GM19324 (cell line): ENCODE measurements around the gene ADAMTS17.

ENCODE experiments used
- ATAC-seq: cut with Tn5 transposase; IDR thresholded peaks from one replicate; pipeline ENCODE4 v1.9.1; 2021; ENCODE audit warnings: mild to moderate bottlenecking, moderate library complexity; ENCODE audit not compliant: unreplicated experiment, low FRiP score

Gene ADAMTS17

DNA sequence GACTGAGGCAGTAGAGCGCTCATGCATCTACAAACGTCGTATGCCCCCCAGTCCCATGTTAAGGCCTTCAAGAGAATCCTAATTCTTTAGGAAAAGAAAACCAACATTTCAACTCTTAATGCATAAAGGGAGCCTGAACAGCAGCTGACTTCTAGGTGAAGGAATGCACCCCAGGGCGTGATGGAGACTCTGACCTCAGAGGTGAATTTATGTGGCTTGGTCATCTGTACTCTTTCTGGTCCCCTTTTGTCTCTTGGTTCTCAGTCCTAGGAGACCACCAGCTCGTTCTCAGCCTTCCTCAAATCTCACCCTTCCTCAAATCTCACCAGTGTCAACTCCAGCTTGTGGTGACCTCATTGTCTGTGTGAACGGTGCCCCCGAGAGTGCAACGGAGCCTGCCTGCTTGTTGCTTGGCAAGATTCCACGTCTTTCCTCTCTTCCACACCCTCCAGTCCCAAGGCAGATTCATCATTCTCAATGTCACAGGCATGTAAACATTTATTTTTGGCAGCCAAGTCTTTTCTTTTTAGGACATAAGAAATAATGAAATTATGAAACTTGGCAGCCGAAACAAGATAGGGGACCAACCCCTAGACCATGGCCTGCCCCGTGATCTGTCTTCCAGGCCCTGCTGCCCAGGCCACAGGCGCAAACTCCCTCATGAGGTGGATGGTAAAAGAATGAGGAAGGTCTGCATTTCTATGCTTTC, 166.2 kb downstream of the ADAMTS17 start:
- ATAC-seq: no peak

DNA sequence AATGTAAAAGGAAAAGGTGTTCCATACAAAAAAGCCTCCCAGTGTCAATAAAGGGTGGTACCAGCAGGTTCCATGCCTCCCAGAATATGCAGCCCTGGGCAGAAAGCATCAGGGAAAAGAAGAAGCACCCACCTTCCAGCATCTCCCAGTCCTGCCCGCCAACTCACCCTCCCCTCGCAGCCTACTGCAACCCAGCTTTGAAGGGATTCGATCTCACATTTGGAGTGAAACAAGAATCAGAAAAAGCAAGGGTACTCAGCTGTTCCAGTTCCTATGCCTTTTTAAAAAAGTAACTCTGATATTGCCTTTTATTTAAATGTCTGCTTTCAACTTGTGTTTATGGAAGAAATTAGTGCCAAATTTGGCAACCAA, 166.9 kb downstream of the ADAMTS17 start:
- no peak for ATAC-seq

DNA sequence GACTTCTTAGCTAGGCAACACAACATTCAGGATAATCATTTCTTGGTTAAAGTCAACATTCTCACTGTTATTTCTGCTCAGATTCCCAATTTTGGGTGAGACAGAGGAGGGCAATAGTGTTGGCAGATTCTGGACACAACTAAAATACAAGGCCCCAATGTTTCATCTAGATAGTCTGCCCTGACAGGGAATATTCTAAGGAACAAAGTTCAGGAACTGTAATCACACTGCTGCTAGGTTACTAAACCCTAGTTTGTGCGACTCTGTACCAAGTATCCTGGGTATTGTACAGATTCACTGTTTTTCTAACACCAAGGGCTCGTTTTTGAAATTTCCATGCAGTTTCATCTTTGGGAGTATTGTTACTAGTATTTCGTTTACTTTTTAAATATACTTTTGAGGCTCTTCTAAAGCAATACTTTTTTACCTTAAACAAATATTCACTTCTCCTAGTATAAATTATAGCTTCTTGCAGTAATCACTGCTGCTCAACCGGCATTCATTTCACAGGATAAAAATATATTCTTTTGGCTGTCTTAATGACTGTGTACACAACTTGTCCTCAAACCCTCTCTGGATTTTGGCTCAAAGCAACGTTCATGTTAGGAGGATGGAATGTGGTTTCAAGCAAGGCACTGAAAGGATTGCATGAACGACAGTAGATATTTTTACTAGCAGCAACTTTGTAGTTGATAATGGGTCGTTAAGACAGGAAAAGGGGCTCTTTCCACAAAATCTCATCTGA, 167.4 kb downstream of the ADAMTS17 start:
- ATAC-seq: no peak

DNA sequence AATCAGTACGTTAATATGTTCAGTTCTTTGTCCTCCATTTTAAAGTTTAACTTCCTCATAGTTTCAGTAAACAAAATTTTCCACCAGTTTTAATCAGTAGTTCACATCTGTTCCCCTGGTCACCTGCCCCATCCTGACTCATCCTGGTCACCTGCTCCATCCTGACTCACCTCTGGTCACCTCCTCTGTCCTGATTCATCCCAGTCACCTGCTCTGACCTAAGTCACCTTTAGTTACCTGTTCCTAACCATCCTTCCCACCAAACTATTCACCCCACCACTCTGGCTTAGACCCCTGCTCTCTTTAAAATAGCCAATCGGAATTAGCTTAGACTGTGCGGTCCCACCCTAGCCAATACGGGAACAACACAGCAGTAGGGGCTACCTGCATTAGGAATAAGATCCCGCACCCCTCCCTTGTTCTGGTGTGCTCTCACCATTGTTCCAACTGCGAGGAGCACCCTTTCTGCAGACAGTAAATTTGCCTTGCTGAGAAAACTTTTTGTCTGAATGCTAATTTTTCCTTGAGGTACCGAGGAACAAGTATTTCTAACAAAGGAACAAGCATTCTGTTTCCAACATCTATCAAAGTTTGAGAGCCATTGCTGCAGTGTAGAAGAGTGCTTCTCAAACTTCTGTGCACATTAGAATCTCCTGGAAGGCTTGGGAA, 169.3 kb downstream of the ADAMTS17 start:
- no peak for ATAC-seq

DNA sequence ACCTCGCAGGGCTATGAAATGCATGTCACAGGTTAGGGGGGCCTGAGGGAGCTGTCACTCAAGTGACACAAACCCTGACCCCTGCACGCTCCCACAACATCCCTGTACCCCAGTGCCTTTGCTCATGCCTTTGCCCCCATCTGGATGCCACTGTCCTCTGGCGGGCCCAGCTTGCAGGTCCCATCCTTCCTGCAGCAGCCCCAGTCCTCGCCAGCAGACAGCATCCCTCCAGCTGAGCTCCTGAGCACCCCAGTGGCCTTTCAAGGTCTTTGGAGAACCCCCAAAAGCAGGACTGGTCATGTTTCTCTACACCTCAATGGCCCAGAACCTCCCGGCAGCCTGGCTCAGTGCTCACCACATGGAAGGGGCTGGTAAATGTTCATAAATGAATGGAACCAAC, 170.4 kb downstream of the ADAMTS17 start:
- ATAC-seq: no peak

DNA sequence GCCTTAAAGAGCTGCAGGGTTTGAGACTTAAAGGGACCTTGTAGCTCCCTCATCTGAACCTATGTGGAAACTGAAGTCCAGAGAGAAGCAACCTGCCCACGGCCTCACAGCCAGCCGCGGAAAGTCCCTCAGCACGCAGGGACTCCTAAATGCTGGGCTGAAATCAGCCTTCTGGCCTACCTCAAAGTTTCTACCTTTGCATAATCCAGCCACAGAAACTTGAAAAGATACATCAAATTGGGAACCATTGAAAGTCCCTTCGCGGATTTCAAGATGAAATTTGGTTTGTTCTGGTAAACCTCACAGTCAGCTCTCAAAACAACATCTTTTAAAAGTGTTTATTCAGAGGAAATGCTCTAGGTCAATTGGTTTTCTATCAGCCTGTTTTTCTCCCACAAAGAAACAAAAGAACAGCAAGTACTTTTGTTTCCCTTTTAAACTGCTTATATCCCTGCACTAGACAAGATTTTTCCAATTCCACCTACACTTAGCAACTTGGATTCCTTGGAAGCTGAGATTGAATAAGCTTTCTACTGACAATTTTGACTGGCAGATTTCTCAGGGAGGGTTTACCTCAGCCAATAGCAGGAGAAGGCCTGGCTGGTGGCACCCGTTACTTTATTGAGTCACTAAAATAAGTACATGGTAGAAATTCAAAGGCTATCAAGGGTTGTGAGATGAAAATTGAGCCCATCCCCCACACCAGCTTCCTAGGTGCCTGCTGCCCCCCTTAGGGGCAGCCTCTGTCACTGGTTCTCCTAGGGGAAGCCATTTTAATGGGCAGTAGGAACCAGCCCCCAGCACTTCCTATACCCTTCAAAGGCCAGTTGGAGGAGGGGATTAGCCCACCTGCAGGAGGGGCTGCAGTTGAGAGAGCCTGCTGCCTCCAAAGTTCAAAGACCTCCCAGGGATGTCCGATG, 171.2 kb downstream of the ADAMTS17 start:
- no peak for ATAC-seq

DNA sequence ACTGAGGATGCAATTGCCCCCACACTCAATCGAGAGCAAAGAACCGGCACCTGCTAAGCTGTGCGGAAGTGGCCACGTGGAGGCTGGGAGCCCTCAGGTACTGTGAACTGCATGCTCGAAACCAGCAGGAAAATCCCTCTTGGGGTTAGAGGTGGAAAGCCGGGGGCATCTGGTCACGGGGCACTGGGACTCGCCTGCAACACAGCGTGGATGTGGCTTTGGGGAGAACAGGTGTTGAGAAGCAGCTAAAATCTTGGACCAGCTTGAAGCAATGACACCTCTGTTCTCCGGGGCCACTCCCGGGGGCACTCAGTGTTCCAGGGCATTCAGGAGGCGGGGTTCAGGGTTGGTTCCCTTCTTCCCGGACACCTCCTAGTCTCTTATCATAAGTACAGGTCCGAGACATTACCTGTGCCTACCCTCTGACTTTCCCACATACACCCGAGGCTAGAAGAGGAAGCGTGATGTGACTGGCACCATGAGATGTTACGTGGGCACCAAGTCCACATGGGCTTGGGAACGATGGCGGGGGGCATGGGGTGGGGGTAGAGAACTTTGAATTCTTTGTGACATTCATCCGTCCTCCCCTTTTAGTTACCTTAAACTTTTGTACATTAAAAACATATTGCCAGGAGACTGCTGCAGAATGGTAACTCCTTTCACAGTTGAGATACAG, 172.0 kb downstream of the ADAMTS17 start:
- ATAC-seq: no peak

DNA sequence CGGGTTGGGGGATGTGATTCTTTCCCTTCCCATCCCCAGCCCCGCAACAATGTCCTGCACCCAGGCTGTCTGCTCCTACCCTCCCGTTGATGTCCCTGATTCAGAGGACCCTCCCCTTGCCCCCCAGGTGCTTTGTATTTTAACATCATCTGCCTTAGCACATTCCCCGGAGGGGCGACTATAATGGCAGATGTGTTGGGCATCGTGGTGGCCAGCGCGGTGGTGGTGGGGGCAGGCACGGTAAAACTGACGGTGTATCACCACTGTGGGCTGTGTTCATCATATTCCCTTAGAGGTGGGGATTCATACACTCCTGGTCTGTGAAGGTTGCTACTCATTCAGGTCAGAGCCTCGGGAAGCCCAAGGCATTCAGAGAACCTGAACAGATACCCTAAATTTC, 173.0 kb downstream of the ADAMTS17 start:
- no peak for ATAC-seq

DNA sequence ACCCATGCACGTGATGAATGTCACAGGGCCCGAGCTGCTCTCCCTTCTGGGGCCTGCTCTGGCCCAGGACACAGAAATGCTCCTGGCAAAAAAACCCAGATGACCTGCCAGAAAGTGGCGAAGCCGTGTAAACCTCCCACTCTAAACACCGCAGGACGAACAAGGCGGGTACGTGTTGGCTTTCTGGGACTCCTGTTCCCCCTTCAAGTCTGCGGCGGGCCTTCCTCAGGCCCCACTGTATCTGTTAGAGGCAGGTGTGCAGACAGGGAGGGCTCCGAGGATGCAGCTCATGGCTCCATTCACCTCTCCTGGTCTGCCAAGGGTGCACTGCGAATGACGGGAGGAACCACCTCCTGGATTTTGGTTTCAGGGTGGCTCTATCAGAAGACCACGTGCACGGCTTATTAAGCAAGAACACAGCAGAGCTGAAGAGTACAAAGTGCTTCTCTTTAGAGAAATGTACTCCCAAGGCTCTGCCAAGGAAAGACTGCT, 173.8 kb downstream of the ADAMTS17 start:
- no peak for ATAC-seq

DNA sequence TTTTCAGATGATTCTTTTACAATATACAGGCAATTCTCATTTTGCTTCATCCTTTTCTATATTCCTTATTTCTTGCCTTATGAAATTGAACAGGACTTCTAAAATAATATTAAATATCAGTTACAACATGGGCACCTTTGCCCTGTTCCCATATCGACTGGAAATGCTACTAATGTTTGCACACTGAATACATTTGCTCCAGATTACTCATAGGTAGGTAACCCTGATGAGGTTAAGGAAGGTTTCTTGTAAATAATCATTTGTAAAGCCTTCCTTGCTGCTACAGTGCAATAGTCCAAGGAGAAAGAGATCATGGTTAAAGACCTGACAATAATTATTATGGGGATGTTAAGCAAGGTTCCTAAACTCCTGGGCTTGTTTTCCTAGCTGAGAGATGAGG, 175.5 kb downstream of the ADAMTS17 start:
- ATAC-seq: no peak

DNA sequence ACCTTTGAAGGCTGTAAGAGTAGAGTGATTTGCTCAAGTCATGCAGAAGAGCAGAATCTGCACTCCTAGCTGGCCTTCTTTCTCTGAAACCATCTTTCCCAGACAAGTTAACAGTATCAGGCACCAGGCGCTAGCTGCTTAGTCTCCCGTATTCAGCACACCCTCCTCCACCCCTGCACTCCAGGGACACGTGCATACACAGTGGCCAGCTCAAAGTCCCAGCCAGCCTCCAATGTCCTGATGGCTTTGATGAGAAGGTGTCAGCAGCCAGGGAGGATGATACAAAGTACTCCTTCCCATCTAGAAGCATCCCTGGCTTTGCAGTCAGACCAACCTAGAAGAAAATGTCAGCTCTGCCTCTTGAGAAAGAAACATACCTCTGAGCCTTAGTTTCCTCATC, 177.8 kb downstream of the ADAMTS17 start:
- ATAC-seq: no peak

DNA sequence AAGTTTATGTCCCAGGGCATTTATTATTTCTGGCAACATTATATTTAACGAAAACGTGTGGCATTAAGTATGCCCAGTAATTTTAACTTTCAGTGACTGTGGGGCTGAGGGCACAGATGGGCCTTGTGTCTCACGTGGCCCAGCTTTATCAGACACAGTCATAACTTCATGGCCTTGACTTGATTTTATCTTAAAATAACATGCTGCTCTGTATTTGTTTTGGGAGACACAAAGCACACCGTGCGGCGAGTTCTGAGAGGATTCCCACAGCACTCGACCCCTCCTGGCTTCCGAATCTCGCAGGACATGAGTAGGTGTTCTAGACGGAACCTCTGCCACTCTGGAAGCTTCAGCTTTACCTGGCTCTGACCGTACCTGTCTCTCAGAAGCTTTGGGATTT, 180.8 kb downstream of the ADAMTS17 start:
- no peak for ATAC-seq

DNA sequence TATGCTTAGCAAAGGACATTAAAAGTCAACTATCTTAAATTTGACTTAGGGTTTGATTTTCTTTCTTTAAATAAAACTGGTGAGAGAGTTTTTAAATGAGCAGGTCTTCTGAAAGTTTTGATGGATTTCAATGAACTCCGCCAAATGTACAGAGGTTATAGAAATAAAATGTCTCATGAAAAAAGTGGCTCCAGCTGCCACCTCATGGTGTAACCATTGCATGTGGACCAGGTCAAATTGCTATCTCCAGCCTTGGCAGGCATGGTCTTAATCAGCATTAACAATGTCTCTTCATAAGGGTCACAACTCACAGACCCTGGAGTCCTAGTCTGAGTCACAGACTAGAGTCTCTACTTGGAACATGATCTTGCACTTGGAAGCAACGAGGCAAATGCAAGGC, 182.3 kb downstream of the ADAMTS17 start:
- no peak for ATAC-seq

DNA sequence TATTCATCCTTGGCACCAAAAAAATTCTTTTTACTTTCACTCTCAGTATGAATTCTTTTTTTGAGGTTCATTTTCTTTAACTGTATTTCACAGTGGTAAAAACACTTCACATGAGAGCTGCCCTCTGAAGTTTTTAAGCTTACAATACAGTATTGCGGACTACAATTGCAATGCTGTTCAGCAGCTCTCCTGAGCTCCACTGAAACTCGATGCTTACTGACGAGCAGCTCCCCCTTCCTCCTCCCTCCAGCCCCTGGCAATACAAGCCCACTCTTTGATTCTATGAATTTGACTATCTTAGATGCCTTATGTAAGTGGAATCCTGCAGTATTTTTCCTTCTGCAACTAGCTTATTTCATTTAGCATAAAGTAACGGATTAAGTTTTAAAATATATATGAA, 183.4 kb downstream of the ADAMTS17 start:
- ATAC-seq: no peak

DNA sequence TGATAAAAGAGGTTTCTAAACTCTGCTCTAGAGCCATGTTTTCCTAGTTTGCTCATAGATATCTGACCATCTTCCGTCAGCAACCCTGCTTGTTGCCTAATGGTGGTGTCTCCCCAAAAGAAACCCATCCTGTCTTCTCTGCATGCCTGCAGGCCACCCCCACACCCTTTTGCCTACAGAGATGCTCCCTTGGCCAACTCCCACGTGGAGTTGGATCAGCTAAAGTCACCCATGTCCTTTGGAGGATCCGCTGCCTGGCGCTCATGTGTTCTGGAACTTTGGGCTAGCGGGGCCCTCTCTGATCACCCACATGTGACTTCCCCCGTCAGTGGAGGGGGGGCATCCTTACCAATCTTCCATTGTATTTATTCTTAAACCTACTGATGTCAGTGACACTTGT, 185.6 kb downstream of the ADAMTS17 start:
- ATAC-seq: no peak

DNA sequence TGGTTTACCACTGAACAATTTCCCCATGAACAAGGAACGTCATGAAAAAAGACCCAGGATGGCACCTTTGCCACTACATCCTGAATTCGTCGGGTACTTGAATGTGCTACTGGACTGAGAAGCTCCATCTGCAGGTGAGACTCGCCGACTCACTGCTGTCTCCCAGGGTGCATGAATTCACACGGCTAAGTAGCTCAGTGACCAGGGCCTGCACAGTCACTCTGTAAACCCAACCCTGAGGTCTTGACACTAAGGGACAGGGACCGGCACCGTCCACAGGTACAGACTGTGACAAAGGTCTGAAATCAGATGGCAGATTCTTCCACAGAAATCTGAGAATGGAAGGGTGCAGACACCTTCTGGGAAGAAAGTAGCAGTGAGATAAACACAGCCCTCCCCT, 187.4 kb downstream of the ADAMTS17 start:
- no peak for ATAC-seq

DNA sequence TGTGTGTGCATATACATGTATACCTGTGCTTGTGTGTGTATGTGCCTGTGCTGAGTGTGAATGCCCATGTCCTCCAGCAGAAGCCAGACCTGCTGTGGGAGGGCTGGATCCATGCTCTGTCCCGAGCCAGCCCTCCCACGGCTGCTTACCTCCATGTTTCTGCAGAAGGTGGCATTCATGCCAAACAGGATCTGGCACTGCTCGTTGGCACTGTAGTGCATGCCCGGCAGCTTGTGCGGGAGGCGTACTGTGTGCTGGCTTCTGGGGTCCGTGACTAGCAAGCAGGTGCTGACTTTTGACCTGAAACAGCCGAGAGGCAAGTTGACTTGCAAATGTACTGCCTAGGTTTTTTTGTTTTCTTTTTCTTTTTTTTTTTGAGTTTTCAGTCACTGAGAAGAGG, 189.3 kb downstream of the ADAMTS17 start:
- no peak for ATAC-seq

DNA sequence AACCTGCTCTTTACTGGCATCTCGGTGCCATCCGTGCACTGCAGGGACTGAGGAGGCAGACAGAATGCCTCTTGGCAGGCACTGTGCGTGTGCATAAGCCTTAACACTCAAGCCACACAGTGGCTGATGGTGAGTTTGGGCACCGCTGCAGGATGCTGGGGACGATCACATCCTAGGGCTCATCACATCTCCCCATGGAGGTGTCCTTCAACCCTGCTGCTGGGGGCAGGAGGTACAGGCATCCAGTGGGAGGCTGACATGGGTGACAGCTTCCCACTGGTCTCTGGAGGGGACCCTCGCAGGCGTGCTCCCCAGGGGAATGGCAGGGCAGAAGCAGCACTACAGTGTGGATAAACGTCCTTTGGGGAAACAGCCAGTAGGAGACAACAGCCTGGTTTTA, 190.9 kb downstream of the ADAMTS17 start:
- no peak for ATAC-seq

DNA sequence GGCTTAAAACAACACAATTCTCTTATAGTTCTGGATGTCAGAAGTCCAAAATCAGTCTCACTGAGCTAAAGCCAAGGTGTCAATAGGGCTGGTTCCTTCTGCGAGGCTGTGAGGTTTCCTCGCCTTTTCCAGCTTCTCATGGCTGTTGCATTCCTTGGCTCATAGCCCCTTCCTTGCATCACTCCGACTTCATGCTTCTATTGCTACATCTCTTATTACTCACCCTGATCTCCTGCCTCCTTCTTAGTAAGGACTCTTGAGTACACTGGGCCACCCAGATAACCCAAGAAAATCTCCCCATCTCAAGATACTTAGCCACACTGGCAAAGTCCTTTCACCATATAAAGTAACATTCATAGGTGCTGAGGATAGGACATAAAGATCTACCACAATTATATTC, 193.9 kb downstream of the ADAMTS17 start:
- no peak for ATAC-seq

DNA sequence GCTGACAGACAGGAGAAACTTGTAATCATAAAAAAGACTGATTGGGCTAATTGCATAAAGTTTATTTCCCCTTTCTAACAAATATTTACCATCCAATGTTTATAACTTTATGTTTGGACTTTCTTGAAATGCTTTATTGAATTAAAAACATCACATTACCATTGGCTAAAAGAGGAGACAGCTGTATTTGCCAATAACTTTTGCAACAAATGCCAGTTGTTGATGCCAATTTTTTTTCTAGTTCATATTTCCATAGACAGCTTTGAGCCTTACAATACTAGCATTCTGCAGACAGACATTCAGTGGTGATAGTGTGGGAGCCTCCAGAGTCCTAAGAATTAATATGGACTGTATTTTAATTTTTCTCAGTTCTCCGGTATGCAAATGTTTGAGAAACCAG, 198.4 kb downstream of the ADAMTS17 start:
- no peak for ATAC-seq
